Colonic mucosa (tissue), 4 donors: ENCODE results near the gene LANCL1. TPM values are rescaled to one million over a fixed set of nuclear protein-coding genes. Genes with fewer than 3 reads are reported as not detected.

Source experiments
- DNase-seq: peaks from one replicate; pipeline ENCODE4 v3.0.0-alpha.2; 2020
- H3K27ac ChIP-seq: fragments of 200-600 bp; one replicate; pipeline ENCODE4 v1.8.0; 2021
- H3K27me3 ChIP-seq: fragments of 200-600 bp; one replicate; pipeline ENCODE4 v1.8.0; 2021
- H3K36me3 ChIP-seq: fragments of 200-600 bp; one replicate; pipeline ENCODE4 v1.8.0; 2021
- H3K4me1 ChIP-seq: fragments of 200-600 bp; one replicate; pipeline ENCODE4 v1.8.0; 2021; ENCODE audit warnings: mild to moderate bottlenecking
- H3K4me3 ChIP-seq: fragments of 200-600 bp; one replicate; pipeline ENCODE4 v1.8.0; 2021
- H3K9ac ChIP-seq, 2 donors: one replicate each; pipeline ENCODE4 v1.7.0; 2013; ENCODE audit warnings: control low read depth in 2 of 2, low read depth in 2 of 2, low read length in 2 of 2
- H3K9me3 ChIP-seq: fragments of 200-600 bp; one replicate; pipeline ENCODE4 v1.8.0; 2021
- intact Hi-C: fragments of 100-400 bp; cut with DNase I; formaldehyde crosslinking; loops from one replicate; pipeline ENCODE4 v1.14.1; 2022
- total RNA-seq, 2 donors: library from RNA; stranded (reverse); fragmentation: NEBNext Ultra II Directional in 1 of 2; extraction: Animal tissue kit (Norgen Biotek cat#: 25700) in 1 of 2; gene quantifications; one replicate each; pipeline ENCODE4 v1.2.1, GENCODE V29; 2021
- TF ChIP-seq, protein P1 (sequence below): fragments of 200-600 bp; IDR thresholded peaks from one replicate; pipeline ENCODE4 v1.8.0; 2022; ENCODE audit warnings: antibody characterized with exemption, mild to moderate bottlenecking
- donor health status: healthy.
- donor health status: DM: no; HTN: no; CAD: no.
- donor health status: DM: no; HTN: no; CAD: no.

Gene LANCL1
- total RNA-seq, 2 donors from 2014 or later = 24.2 to 27.0 TPM

DNA sequence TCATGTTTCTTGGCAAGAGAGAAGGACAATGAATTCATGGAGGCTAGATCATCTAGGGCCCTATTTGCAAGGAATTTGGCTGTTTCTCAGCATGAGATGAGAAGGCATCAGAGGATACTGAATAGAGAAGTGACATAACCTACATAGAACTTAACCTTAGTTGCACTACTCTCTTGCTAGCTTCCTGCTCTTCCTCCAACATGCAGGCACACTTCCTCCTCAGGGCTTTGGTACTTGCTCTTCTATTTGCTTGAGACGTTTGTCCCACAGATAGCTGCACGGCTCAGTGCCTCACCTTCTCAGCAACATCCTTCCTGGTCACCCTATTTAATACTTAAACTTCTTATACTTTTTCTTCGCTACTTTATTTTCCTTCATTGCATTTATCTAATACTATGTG, 20.0 kb upstream of the LANCL1 start:
- DNase-seq = no peak
- no peak overlapping the region for H3K27ac ChIP-seq
- H3K9ac ChIP-seq = no peak overlapping the region
- no peaks in the 10 kb centered on the region for H3K4me1 ChIP-seq
- TF ChIP-seq, protein P1, sequence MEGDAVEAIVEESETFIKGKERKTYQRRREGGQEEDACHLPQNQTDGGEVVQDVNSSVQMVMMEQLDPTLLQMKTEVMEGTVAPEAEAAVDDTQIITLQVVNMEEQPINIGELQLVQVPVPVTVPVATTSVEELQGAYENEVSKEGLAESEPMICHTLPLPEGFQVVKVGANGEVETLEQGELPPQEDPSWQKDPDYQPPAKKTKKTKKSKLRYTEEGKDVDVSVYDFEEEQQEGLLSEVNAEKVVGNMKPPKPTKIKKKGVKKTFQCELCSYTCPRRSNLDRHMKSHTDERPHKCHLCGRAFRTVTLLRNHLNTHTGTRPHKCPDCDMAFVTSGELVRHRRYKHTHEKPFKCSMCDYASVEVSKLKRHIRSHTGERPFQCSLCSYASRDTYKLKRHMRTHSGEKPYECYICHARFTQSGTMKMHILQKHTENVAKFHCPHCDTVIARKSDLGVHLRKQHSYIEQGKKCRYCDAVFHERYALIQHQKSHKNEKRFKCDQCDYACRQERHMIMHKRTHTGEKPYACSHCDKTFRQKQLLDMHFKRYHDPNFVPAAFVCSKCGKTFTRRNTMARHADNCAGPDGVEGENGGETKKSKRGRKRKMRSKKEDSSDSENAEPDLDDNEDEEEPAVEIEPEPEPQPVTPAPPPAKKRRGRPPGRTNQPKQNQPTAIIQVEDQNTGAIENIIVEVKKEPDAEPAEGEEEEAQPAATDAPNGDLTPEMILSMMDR = no peak
- H3K36me3 ChIP-seq = no peaks in the 10 kb centered on the region
- intact Hi-C loops = no loop called here
- H3K4me3 ChIP-seq = no peak overlapping the region
- H3K9me3 ChIP-seq = no peaks in the 10 kb centered on the region
- no peaks in the 10 kb centered on the region for H3K27me3 ChIP-seq

DNA sequence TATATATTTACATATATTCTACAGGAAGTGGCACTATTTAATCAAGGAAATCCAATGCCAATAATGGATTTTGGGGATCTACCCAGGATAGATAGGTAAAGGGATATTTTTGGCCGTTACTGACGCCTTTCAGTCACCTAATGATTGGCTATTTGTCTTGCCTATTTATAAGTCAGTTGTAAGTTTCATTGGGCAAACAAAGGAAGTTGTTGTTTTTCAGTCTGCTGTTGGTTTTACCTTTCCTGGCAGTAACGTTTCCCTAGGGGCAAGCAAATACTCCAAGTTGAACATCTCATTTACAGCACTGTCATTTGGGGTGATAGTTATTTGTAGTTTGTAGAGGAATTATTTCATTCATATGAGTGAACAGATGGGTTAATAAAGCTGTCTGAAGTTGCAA, 17.0 kb upstream of the LANCL1 start:
- H3K4me1 ChIP-seq = no peaks in the 10 kb centered on the region
- no peaks in the 10 kb centered on the region for H3K27me3 ChIP-seq
- H3K36me3 ChIP-seq = no peaks in the 10 kb centered on the region
- no peak for DNase-seq
- no peak overlapping the region for H3K9ac ChIP-seq
- no peaks in the 10 kb centered on the region for H3K9me3 ChIP-seq
- intact Hi-C loops = no loop called here
- no peak overlapping the region for H3K4me3 ChIP-seq
- TF ChIP-seq, protein P1 = no peak
- H3K27ac ChIP-seq = no peak overlapping the region

DNA sequence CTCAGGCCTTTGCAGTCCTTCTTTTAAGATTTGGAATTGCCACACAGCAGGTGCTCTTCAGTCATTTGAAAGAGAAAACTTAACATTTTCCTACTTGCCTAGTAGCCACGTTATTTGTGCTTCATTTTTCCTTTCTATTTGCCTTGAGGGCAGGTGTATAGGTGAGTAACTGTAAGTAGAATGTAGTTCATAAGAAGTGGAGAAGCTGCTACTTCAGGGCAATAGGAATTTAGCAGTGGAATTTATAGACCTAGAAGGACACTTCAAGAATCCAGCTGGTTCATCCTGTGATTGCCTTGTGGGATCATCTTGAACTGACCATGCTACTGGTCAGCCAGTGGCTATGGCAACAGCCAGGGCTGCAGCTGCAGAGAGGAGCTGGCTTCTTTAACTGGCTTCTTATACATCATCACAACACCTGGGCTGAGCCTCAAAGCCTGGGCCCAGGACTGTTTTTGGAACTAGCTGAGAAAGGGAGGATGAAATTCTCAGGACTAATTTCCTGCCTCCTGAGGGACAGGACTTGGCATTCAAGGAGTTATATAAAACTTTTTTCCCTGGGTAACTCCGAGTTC, 5.1 kb upstream of the LANCL1 start:
- TF ChIP-seq, protein P1 = no peak
- H3K4me3 ChIP-seq = no peak overlapping the region
- no peaks in the 10 kb centered on the region for H3K4me1 ChIP-seq
- no peaks in the 10 kb centered on the region for H3K36me3 ChIP-seq
- no peak overlapping the region for H3K27ac ChIP-seq
- intact Hi-C loops = no loop called here
- H3K27me3 ChIP-seq = no peaks in the 10 kb centered on the region
- no peaks in the 10 kb centered on the region for H3K9me3 ChIP-seq
- DNase-seq = no peak
- H3K9ac ChIP-seq = no peak overlapping the region

DNA sequence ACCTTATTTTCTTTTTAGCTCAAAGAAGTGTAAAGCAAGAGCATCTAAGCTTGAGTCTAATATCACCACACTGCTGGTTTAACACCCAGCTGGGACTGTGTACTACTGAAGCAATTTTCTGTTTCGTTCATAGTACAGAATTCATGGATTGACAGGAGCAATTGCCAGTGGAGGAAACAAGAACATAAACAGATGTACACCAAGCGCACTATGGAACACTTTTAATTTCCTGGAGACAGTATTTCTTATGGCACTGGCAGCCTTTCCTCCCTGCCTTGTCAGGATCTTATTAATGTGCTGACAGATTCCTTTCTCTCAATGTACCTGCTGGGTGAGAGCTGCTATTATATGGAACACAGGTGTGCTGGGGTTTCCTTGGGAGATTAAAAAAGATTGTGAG, 4.2 kb upstream of the LANCL1 start:
- H3K4me3 ChIP-seq = no peak overlapping the region
- H3K27me3 ChIP-seq = no peaks in the 10 kb centered on the region
- intact Hi-C loops = no loop called here
- no peak for DNase-seq
- H3K4me1 ChIP-seq = no peaks in the 10 kb centered on the region
- no peak overlapping the region for H3K27ac ChIP-seq
- no peaks in the 10 kb centered on the region for H3K9me3 ChIP-seq
- no peak overlapping the region for H3K9ac ChIP-seq
- TF ChIP-seq, protein P1 = no peak
- H3K36me3 ChIP-seq = no peaks in the 10 kb centered on the region

DNA sequence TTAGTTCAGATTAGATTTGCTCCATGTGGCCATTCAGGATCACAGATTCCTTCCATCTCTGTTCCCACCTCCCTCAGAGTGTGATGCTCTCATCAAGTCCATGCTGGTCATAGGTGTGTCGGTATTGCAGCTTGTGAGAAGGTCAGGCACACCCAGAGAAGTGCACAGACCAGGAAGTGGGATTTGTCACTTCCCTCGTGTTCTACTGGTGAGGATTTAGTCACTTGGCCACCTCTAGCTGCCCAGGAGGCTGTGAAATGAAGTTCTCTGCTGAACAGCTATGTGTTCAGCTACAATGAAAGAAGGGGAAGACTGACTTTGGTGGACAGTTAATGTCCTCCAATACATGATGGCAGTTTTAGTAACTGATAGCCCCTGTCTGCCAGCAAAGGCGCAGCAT, 3.5 kb upstream of the LANCL1 start:
- intact Hi-C loops = no loop called here
- no peak for DNase-seq
- TF ChIP-seq, protein P1 = no peak

More for the DNA sequence above, 3.5 kb upstream of the LANCL1 start:
- Histone ChIP-seq H3K9me3 (no peaks in the 10 kb centered on the region), H3K36me3 (no peaks in the 10 kb centered on the region), H3K4me1 (no peaks in the 10 kb centered on the region), H3K4me3 (no peak overlapping the region), H3K27ac (no peak overlapping the region), H3K9ac (no peak overlapping the region), H3K27me3 (no peaks in the 10 kb centered on the region)
